T-helper 2 cell treated with Interferon-gamma antibody and Interleukin-4, amounts not matched to agents 5 μg/mL and 100 μg/mL, for 36 hours (primary cell): ENCODE results near the gene EFCAB5.
A peak's percentile ranks its signal among the peaks of the same experiment; 100 is the strongest.
"Not testable (repeated sequence)": the region's sequence is repeated elsewhere in the genome, so short reads cannot be mapped to it uniquely, and the experiment has no call there.

Experiments used
- DNase-seq: peaks from one replicate; pipeline ENCODE4 v3.0.0; 2021; ENCODE audit warnings: low spot score
- H3K27ac Mint-ChIP-seq: one replicate; pipeline ENCODE4 v1.8.0; 2021; ENCODE audit warnings: mild to moderate bottlenecking, mixed read lengths
- H3K27me3 Mint-ChIP-seq: one replicate; pipeline ENCODE4 v1.8.0; 2021; ENCODE audit warnings: low read depth, mixed read lengths
- H3K36me3 Mint-ChIP-seq: one replicate; pipeline ENCODE4 v1.8.0; 2021; ENCODE audit warnings: low read depth, mixed read lengths
- H3K4me1 Mint-ChIP-seq: one replicate; pipeline ENCODE4 v1.8.0; 2021; ENCODE audit warnings: low read depth, mixed read lengths
- H3K4me3 Mint-ChIP-seq: one replicate; pipeline ENCODE4 v1.8.0; 2022; ENCODE audit warnings: mild to moderate bottlenecking, moderate library complexity, mixed read lengths
- H3K9me3 Mint-ChIP-seq: one replicate; pipeline ENCODE4 v1.8.0; 2021; ENCODE audit warnings: mixed read lengths

Gene EFCAB5

DNA sequence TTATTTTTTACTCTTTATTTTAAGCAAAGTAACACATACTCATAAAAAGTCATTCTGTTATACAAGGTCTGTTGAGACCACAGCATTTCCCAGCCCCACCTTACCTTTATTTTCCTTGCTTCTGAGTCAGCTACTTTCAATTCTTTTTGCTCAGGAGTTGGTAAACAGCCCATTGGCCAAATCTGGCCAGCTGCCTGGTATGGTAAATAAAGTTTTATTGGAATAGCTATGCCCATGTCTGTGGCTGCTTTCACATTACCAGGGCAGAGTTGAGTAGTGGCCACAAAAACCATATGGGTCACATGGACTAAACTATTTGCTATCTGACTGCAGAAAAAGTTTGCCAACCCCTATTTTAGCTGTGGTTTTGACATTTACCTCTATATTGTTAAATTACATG is 171.8 kb downstream of the EFCAB5 start:
- peak; percentile 42 for DNase-seq
- no peak overlapping the region for H3K27ac Mint-ChIP-seq
- no peak overlapping the region for H3K4me3 Mint-ChIP-seq

DNA sequence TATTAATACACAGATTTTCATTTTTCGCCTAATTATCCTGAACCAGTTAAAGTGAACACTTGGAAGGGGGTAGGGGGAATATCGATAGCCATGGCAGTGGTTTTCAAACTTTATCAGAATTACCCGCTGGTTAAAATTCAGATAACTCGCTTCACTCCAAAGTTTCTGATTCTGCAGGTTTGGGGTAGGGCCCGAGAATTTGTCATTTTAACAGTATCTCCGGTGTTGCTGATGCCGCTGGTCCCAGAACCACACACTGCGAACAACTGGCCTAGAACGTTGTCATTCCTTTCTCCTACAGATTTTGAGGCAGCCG is 174.9 kb downstream of the EFCAB5 start:
- Mint-ChIP-seq H3K36me3 (peaks cover 25% of the 10 kb centered on the region), H3K27me3 (no peaks in the 10 kb centered on the region), H3K9me3 (no peaks in the 10 kb centered on the region), H3K27ac (peak overlapping the region; percentile 97), H3K4me3 (peak overlapping the region; percentile 91), H3K4me1 (peaks cover 44% of the 10 kb centered on the region)
- no peak for DNase-seq

More for the DNA sequence above, 171.8 kb downstream of the EFCAB5 start:
- peaks cover 8% of the 10 kb centered on the region for H3K36me3 Mint-ChIP-seq
- H3K27me3 Mint-ChIP-seq = peaks cover 12% of the 10 kb centered on the region
- H3K4me1 Mint-ChIP-seq = peaks cover 26% of the 10 kb centered on the region
- H3K9me3 Mint-ChIP-seq = no peaks in the 10 kb centered on the region

DNA sequence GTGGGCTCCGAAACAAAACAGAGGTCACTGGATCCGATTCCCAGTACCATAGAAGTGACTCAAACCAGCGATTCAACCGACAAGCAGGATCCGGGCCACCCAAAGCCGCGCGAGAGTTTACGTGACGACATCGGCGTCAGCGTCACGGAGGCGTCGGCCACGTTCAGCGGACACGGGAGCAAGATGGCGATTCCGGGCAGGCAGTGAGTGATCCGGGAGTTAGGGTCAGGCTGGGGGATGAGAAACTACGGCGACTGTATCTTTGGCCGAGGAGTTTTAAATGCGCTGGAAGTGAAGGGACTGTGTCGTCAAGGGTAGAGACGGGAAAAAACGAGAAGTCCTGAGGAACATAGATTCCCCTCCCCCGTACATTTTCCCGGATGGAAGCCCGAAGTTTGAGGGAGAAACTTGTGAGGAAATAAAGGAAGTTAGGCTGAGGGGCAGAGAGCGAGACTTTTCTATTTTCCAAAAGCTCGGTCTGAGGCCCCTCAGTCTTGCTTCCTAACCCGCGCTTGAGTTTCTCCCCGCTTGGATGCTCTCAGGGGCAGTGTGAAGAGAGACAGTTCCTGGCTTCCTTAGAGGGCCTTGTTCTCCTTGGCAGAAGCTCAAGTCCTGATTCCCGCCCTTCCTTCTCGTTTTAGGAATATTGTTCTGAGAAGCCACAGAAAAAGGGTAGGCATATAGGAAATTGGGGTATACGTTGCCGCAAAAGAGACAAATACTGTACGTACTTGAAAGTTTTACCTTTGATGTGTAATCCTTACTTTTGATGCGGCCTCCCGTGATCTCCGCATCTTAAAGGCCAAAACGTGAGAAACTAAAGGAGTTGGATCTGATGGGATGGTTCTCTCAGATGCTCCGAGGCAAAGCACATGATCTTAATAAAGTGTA is 175.5 kb downstream of the EFCAB5 start, which contains the start of gene NSRP1:
TSS of gene NSRP1 (plus strand) at position 156 of the 891 bp plus-strand sequence. CDS start at position 184, 28 bp downstream.
- no peaks in the 10 kb centered on the region for H3K27me3 Mint-ChIP-seq
- no peaks in the 10 kb centered on the region for H3K9me3 Mint-ChIP-seq
- H3K27ac Mint-ChIP-seq = peak within 1 kb of the TSS; percentile 97
- H3K4me1 Mint-ChIP-seq = peaks cover 47% of the 10 kb centered on the region
- H3K4me3 Mint-ChIP-seq = peak within 1 kb of the TSS; percentile 91
- peaks cover 27% of the 10 kb centered on the region for H3K36me3 Mint-ChIP-seq
- peak; percentile 94 for DNase-seq

DNA sequence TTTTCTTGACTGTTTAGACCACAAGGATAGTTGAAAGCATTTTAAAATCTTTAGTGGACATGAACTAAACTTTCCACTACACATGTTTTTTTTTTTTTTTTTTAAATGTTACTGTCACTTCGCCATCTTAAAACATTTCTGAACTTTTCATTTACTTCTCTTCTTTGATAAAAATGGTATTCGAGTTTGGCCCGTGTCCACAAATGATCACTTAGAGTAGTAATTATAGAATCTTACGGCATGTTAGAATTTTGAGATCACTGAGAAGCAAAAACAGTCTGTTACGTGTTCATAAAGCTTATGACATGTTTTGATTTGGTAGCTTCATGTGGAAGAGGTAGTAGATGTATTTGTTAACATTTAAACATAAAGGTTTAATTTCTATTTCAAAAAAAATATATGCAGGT is 176.2 kb downstream of the EFCAB5 start:
- H3K36me3 Mint-ChIP-seq = peaks cover 32% of the 10 kb centered on the region

DNA sequence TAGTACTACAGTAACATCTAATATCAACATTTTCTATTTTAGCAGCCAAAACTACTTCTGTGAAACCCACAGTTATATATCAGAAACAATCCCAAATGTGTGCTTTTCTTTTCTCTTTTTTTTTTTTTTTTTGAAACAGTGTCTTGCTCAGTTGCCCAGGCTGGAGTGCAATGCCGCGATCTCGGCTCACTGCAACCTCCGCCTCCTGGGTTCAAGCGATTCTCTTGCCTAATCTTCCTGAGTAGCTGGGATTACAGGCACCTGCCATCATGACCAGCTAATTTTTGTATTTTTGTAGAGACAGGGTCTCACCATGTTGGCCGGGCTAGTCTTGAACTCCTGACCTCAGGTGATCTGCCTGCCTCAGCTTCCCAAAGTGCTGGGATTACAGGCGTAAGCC is 177.2 kb downstream of the EFCAB5 start:
- not testable (repeated sequence) for H3K9me3 Mint-ChIP-seq, DNase-seq, H3K27me3 Mint-ChIP-seq
- H3K27ac Mint-ChIP-seq = peak overlapping the region; percentile 54
- H3K36me3 Mint-ChIP-seq = peaks cover 35% of the 10 kb centered on the region
- H3K4me1 Mint-ChIP-seq = peaks cover 37% of the 10 kb centered on the region
- H3K4me3 Mint-ChIP-seq = peak overlapping the region; percentile 91

More for the DNA sequence above, 176.2 kb downstream of the EFCAB5 start:
- Mint-ChIP-seq H3K9me3 (no peaks in the 10 kb centered on the region), H3K27ac (peak overlapping the region; percentile 97), H3K4me1 (peaks cover 46% of the 10 kb centered on the region), H3K4me3 (peak overlapping the region; percentile 91), H3K27me3 (no peaks in the 10 kb centered on the region)
- no peak for DNase-seq

DNA sequence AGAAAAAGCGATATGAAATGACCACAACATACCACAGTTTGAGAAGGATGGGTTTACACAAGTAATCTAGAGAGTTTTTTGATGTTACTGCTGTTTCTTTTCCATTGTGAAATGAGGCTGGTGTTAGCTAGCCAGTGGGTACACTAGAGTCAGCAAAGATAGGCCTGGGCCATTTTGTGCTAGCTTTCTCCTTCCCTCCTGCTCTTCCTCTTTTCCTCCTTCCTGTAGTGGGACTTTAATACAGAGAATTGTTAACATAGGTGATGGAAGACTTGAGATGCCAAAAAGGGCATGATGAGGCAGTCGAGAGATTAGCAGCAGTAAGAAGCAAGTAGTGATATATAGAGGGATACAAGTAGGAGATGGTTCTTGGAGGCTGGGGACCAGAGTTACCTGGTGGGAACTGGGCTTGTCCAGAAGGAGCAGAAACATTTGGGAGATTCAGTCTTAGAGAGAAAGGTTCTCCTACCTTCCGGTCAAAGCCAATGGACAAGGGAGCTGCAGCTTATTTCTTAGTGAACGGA is 182.9 kb downstream of the EFCAB5 start:
- Mint-ChIP-seq H3K4me1 (peaks cover 20% of the 10 kb centered on the region), H3K9me3 (no peaks in the 10 kb centered on the region), H3K27ac (no peak overlapping the region), H3K27me3 (no peaks in the 10 kb centered on the region), H3K36me3 (peaks cover 26% of the 10 kb centered on the region), H3K4me3 (no peak overlapping the region)
- no peak for DNase-seq

DNA sequence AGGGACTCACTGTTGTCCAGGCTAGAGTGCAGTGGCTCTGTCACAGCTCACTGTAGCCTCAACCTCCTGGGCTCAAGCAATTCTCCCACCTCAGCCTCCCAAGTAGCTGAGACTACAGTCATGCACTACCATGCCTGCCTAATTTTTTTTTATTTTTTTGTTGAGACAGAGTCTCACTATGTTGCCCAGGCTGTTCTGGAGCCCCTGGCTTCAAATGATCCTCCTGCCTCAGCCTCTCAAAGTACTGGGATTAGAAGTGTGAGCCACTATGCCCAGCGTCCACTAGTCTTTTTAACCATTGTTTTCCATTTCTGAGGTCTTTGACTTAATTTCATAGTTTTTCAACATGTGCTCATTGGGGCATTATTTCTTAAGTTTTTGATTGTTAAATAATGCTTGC is 188.7 kb downstream of the EFCAB5 start:
- H3K4me1 Mint-ChIP-seq = peaks cover 3% of the 10 kb centered on the region
- H3K27ac Mint-ChIP-seq = no peak overlapping the region
- H3K36me3 Mint-ChIP-seq = peaks cover 22% of the 10 kb centered on the region

DNA sequence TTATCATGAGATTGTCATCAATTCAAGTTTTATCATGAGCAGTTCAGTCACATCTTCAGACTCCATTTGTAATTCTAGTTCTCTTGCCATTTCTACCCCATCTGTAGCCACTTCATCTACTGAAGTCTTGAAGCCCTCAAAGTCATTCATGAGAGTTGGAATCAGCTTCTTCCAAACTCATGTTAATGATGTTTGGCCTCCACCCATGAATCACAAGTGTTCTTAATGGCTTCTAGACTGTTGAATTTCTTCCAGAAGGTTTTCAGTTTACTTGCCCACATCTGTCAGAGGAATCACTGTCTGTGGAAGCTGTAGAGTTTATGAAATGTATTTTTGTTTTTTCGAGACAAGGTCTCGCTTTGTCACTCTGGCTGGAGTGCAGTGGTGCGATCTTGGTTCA is 191.2 kb downstream of the EFCAB5 start:
- no peak overlapping the region for H3K4me3 Mint-ChIP-seq
- H3K4me1 Mint-ChIP-seq = peaks cover 5% of the 10 kb centered on the region
- no peaks in the 10 kb centered on the region for H3K9me3 Mint-ChIP-seq
- H3K36me3 Mint-ChIP-seq = peaks cover 23% of the 10 kb centered on the region
- DNase-seq = no peak
- no peak overlapping the region for H3K27ac Mint-ChIP-seq
- no peaks in the 10 kb centered on the region for H3K27me3 Mint-ChIP-seq

More for the DNA sequence above, 188.7 kb downstream of the EFCAB5 start:
- H3K9me3 Mint-ChIP-seq = no peaks in the 10 kb centered on the region
- no peak overlapping the region for H3K4me3 Mint-ChIP-seq
- DNase-seq = no peak
- H3K27me3 Mint-ChIP-seq = no peaks in the 10 kb centered on the region

DNA sequence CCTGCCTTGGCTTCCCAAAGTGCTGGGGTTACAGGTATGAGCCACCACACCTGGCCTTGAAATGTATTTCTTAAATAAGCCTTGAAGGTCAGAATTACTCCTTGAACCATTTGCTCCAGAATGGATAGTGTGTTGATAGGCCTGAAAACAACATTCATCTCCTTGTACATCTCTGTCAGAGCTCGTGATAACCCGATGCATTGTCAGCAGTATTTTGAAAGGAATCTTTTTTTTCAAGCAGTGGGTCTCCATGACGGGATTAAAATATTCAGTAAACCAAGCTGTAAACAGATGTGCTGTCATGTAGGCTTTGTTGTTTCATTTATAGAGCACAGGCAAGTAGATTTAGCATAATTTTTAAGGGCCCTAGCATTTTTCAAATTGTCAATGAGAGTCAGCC is 191.8 kb downstream of the EFCAB5 start:
- no peaks in the 10 kb centered on the region for H3K9me3 Mint-ChIP-seq
- no peak overlapping the region for H3K4me3 Mint-ChIP-seq
- DNase-seq = no peak
- no peaks in the 10 kb centered on the region for H3K27me3 Mint-ChIP-seq
- H3K4me1 Mint-ChIP-seq = peaks cover 8% of the 10 kb centered on the region
- peaks cover 23% of the 10 kb centered on the region for H3K36me3 Mint-ChIP-seq
- H3K27ac Mint-ChIP-seq = no peak overlapping the region

DNA sequence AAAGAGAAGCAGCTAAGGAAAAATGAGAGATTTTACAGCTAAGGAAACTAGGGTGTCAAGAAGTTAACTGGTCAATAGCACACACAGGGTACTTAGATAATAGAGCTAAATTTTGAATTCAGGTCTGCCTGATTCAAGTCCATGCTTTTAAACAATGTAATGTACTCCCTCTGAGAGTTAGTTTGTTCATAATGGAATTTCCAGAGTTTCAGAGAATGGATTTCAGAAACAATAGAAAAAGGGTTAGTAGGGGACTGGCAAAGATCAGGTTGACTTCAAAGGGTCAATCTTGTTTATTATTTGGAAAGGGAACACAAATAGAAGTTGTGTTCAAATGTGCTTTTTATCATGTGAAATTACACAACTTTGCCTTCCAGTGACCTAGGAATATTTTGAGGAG is 193.1 kb downstream of the EFCAB5 start:
- Mint-ChIP-seq H3K4me1 (peaks cover 8% of the 10 kb centered on the region), H3K9me3 (no peaks in the 10 kb centered on the region), H3K4me3 (no peak overlapping the region), H3K27ac (no peak overlapping the region), H3K36me3 (peaks cover 29% of the 10 kb centered on the region), H3K27me3 (no peaks in the 10 kb centered on the region)
- DNase-seq = no peak

DNA sequence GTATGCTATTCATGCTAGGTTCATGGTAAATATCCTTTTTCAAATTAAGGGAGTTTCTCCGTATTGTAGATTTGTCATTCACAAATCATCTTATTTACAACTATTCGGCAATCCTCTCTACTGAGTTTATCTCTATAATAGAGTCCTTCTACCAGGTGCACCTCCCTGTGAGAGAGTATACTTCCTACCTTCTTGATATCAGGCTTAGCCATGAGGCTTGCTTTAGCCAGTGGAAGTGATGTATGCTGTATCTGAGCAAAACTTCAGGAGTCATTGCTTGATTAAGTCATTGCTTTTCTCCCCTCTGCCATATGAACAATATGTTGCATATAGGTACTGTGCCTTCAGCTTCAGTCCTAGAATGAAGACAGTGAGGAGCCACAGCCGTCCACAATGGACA is 195.7 kb downstream of the EFCAB5 start:
- no peak for DNase-seq
- H3K27ac Mint-ChIP-seq = no peak overlapping the region
- peaks cover 19% of the 10 kb centered on the region for H3K36me3 Mint-ChIP-seq
- no peaks in the 10 kb centered on the region for H3K27me3 Mint-ChIP-seq
- H3K4me3 Mint-ChIP-seq = no peak overlapping the region
- H3K4me1 Mint-ChIP-seq = peaks cover 8% of the 10 kb centered on the region
- no peaks in the 10 kb centered on the region for H3K9me3 Mint-ChIP-seq

DNA sequence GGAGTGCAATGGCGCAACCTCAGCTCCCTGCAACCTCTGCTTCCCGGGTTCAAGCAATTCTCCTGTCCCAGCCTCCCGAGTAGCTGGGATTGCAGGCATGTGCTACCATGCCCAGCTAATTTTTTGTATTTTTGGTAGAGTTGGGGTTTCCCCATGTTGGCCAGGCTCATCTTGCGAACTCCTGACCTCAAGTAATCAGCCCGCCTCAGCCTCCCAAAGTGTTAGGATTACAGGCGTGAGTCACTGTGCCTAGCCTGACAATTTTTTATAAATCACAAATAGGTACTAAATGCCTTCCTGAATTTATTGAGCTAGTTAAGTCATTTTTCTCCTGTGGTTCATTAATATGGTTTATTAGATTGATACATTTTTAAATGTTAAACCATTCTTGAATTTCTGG is 206.4 kb downstream of the EFCAB5 start:
- H3K4me3 Mint-ChIP-seq, DNase-seq, H3K36me3 Mint-ChIP-seq, H3K27me3 Mint-ChIP-seq, H3K9me3 Mint-ChIP-seq, H3K27ac Mint-ChIP-seq, H3K4me1 Mint-ChIP-seq: not testable (repeated sequence)

DNA sequence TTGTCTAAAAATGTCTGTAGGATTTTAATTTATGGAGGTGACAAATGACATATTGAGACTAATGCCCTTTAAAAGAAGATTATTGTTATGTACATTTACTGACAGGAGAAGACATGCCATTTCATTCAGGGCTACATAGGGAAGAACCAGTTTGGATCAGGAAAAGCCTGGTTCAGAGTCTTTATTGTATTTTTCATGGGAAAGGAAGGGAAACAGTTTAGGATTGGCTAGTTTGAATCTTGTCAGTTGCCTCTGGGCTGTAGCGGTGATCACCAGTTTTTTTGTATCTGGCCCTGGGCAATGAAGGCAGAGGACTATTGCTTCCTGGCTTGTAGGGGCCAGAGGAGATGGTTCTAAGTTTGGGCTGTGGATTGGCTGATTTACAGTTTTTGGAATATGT is 206.9 kb downstream of the EFCAB5 start:
- H3K27me3 Mint-ChIP-seq = no peaks in the 10 kb centered on the region
- no peaks in the 10 kb centered on the region for H3K9me3 Mint-ChIP-seq
- DNase-seq = no peak
- peaks cover 5% of the 10 kb centered on the region for H3K4me1 Mint-ChIP-seq
- no peak overlapping the region for H3K4me3 Mint-ChIP-seq
- no peak overlapping the region for H3K27ac Mint-ChIP-seq
- peaks cover 11% of the 10 kb centered on the region for H3K36me3 Mint-ChIP-seq

DNA sequence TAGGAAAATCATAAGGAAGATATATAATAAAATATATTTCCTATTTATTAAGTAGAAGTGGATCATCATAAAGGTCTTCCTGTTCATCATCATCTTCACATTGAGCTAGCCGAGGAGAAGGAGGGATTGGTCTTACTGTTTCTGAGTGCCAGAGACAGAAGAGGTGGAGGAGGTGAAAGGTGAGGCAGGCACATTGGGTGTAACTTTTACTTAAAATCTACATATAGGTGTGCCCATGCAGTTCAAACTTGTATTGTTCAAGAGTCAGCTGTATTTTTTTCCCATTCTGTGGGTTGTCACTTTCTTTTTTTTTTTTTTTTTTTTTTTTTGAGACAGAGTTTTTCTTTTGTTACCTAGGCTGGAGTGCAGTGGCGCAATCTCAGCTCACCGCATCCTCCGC is 210.0 kb downstream of the EFCAB5 start:
- H3K9me3 Mint-ChIP-seq = no peaks in the 10 kb centered on the region
- peaks cover 5% of the 10 kb centered on the region for H3K4me1 Mint-ChIP-seq
- no peak for DNase-seq
- H3K36me3 Mint-ChIP-seq = peaks cover 11% of the 10 kb centered on the region
- H3K27ac Mint-ChIP-seq = no peak overlapping the region
- no peaks in the 10 kb centered on the region for H3K27me3 Mint-ChIP-seq
- no peak overlapping the region for H3K4me3 Mint-ChIP-seq
